Measurements from ENCODE around the gene HBD. TPM values are rescaled to one million over a fixed set of nuclear protein-coding genes. Genes with fewer than 3 reads are reported as not detected.

HBD gene
- total and polyA plus RNA-seq, 4 donors, result 0.17 to 1.2 TPM; not detected in 2

DNA sequence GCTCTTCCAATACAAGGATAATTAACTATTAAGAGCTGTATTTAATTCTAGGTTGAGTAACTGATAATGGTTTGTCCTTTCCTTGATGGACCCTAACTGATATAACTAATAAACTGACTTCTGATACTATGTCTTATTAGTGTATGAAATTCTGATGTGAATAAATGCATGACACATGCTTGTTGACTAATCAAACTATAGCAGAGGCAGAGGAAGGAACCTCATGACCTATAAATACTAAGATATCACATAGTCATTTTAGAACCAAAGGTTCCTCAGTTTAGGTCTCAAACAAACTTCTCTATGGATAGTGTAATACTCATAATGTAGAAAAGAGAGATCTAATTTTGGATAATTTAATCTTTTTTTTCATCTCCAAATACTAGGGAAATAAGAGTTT is 4.8 kb upstream of the HBD start:
- no peak overlapping the region for H3K4me3 ChIP-seq (ENCODE audit: low read depth, low read length)
- no peak for DNase-seq (ENCODE audit: low read depth in 4 of 6, low spot score in 6 of 6)
- H3K4me1 ChIP-seq (ENCODE audit: control insufficient read depth, insufficient read depth, low read length), result no peaks in the 10 kb centered on the region
- H3K27me3 ChIP-seq (ENCODE audit: control insufficient read depth, insufficient read depth, low read length), result no peaks in the 10 kb centered on the region
- no peaks in the 10 kb centered on the region for H3K9me3 ChIP-seq (ENCODE audit: control insufficient read depth, insufficient read depth, low read length)
- no peak overlapping the region for H3K27ac ChIP-seq (ENCODE audit: low read depth, low read length)
- no peaks in the 10 kb centered on the region for H3K36me3 ChIP-seq (ENCODE audit: control insufficient read depth, insufficient read depth, low read length)

DNA sequence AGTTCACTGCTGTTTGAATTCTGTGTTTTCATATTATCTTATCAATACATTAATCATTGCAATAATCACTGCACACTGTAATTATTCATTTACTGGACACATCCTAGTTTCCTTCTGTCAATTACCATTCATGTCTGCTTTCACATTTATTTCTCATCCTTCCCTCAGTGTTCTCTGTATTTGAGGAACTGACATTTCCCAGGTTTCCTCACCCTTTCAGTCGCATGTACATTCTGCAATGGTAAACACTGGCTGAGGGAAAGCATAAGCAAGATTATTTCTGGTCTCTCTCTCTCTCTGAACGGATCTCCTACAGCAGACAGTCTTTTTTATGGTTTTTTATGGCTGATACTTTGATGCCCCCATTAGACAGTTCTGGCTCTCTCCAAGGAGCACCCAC is 4.2 kb upstream of the HBD start:
- WGBS (ENCODE audit: insufficient coverage), result no CpG with 5 or more reads among the region's 2 CpGs
- no peak overlapping the region for H3K27ac ChIP-seq (ENCODE audit: low read depth, low read length)
- no peak for DNase-seq (ENCODE audit: low read depth in 4 of 6, low spot score in 6 of 6)
- no peaks in the 10 kb centered on the region for H3K27me3 ChIP-seq (ENCODE audit: control insufficient read depth, insufficient read depth, low read length)
- H3K9me3 ChIP-seq (ENCODE audit: control insufficient read depth, insufficient read depth, low read length), result no peaks in the 10 kb centered on the region
- H3K4me1 ChIP-seq (ENCODE audit: control insufficient read depth, insufficient read depth, low read length), result no peaks in the 10 kb centered on the region
- no peaks in the 10 kb centered on the region for H3K36me3 ChIP-seq (ENCODE audit: control insufficient read depth, insufficient read depth, low read length)
- no peak overlapping the region for H3K4me3 ChIP-seq (ENCODE audit: low read depth, low read length)

DNA sequence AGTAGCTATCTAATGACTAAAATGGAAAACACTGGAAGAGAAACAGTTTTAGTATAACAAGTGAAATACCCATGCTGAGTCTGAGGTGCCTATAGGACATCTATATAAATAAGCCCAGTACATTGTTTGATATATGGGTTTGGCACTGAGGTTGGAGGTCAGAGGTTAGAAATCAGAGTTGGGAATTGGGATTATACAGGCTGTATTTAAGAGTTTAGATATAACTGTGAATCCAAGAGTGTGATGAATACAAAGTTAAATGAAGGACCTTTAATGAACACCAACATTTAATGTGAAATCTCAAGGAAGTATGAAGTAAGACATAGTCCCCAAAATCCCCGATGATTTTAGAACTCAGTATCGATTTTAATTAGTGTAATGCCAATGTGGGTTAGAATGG is 3.1 kb upstream of the HBD start:
- Histone ChIP-seq H3K27me3 (ENCODE audit: control insufficient read depth, insufficient read depth, low read length) (no peaks in the 10 kb centered on the region), H3K27ac (ENCODE audit: low read depth, low read length) (no peak overlapping the region), H3K9me3 (ENCODE audit: control insufficient read depth, insufficient read depth, low read length) (no peaks in the 10 kb centered on the region), H3K4me3 (ENCODE audit: low read depth, low read length) (no peak overlapping the region), H3K36me3 (ENCODE audit: control insufficient read depth, insufficient read depth, low read length) (no peaks in the 10 kb centered on the region), H3K4me1 (ENCODE audit: control insufficient read depth, insufficient read depth, low read length) (no peaks in the 10 kb centered on the region)
- 96% methylated on average over 2 of the region's 2 CpGs for WGBS (ENCODE audit: insufficient coverage)
- DNase-seq (ENCODE audit: low read depth in 4 of 6, low spot score in 6 of 6), result no peak

DNA sequence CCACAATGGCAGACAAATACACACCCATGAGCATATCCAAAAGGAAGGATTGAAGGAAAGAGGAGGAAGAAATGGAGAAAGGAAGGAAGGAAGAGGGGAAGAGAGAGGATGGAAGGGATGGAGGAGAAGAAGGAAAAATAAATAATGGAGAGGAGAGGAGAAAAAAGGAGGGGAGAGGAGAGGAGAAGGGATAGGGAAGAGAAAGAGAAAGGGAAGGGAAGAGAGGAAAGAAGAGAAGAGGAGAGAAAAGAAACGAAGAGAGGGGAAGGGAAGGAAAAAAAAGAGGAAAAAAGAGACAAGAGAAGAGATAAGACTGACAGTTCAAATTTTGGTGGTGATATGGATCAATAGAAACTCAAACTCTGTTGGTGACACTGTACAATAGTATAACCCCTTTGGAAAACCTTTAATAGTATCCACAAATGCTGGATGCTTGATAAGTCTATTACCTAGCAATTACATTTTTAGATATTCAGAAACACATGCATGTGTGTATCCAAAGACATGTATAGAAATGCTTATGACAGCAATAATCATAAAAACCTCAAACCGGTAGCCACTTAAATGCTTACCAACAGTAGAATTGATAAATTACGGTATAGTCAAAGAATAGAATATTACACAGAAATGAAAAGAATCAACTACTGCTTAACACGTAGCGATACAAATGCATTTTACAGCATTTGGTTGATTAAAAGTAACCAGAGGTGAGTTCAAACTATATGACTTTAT is 1.2 kb upstream of the HBD start:
- DNase-seq (ENCODE audit: low read depth in 4 of 6, low spot score in 6 of 6), result no peak
- WGBS (ENCODE audit: insufficient coverage), result 83% methylated on average over 1 of the region's 5 CpGs
- Histone ChIP-seq H3K4me1 (ENCODE audit: control insufficient read depth, insufficient read depth, low read length) (no peaks in the 10 kb centered on the region), H3K27ac (ENCODE audit: low read depth, low read length) (no peak overlapping the region), H3K4me3 (ENCODE audit: low read depth, low read length) (no peak overlapping the region), H3K9me3 (ENCODE audit: control insufficient read depth, insufficient read depth, low read length) (no peaks in the 10 kb centered on the region), H3K36me3 (ENCODE audit: control insufficient read depth, insufficient read depth, low read length) (no peaks in the 10 kb centered on the region), H3K27me3 (ENCODE audit: control insufficient read depth, insufficient read depth, low read length) (no peaks in the 10 kb centered on the region)

DNA sequence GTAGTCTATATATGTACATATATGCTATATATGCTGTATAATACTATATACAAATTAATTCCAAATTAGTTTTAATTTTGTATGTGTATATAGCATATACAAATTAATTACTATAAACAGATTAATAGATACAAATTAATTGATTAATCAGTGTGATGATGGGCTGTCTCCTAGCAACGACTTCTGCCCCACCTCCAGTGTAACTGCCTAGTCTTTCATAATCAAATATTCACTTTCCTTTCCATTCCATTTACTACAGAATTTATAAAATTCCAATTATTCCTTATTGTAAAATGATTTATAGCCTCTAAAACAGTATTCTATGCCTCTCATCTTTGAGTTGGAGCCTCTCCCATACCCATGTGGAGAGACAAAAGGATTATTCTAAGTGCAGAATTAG is 976 bp downstream of the HBD start:
- Histone ChIP-seq H3K9me3 (ENCODE audit: control insufficient read depth, insufficient read depth, low read length) (no peaks in the 10 kb centered on the region), H3K36me3 (ENCODE audit: control insufficient read depth, insufficient read depth, low read length) (no peaks in the 10 kb centered on the region), H3K4me3 (ENCODE audit: low read depth, low read length) (no peak overlapping the region), H3K27ac (ENCODE audit: low read depth, low read length) (no peak overlapping the region), H3K4me1 (ENCODE audit: control insufficient read depth, insufficient read depth, low read length) (no peaks in the 10 kb centered on the region), H3K27me3 (ENCODE audit: control insufficient read depth, insufficient read depth, low read length) (no peaks in the 10 kb centered on the region)
- DNase-seq (ENCODE audit: low read depth in 4 of 6, low spot score in 6 of 6), result no peak
- no CpG with 5 or more reads among the region's 1 CpG for WGBS (ENCODE audit: insufficient coverage)

DNA sequence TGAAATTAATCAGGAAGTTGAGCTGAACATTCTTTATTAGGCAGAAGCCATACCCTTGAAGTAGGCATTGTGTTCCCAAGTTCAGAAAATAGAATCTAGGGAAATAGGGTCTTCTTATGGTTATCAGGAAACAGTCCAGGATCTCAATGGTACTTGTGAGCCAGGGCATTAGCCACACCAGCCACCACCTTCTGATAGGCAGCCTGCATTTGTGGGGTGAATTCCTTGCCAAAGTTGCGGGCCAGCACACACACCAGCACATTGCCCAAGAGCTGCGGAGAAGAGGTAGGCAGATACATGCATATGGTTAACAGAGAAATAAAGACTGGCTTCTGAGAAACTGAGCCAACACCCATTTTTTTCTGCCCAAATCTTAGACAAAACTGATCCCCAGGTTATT is 1.5 kb downstream of the HBD start:
- Histone ChIP-seq H3K4me1 (ENCODE audit: control insufficient read depth, insufficient read depth, low read length) (no peaks in the 10 kb centered on the region), H3K27ac (ENCODE audit: low read depth, low read length) (no peak overlapping the region), H3K4me3 (ENCODE audit: low read depth, low read length) (no peak overlapping the region), H3K27me3 (ENCODE audit: control insufficient read depth, insufficient read depth, low read length) (no peaks in the 10 kb centered on the region), H3K9me3 (ENCODE audit: control insufficient read depth, insufficient read depth, low read length) (no peaks in the 10 kb centered on the region), H3K36me3 (ENCODE audit: control insufficient read depth, insufficient read depth, low read length) (no peaks in the 10 kb centered on the region)
- WGBS (ENCODE audit: insufficient coverage), result no CpG with 5 or more reads among the region's 2 CpGs
- DNase-seq (ENCODE audit: low read depth in 4 of 6, low spot score in 6 of 6), result no peak

DNA sequence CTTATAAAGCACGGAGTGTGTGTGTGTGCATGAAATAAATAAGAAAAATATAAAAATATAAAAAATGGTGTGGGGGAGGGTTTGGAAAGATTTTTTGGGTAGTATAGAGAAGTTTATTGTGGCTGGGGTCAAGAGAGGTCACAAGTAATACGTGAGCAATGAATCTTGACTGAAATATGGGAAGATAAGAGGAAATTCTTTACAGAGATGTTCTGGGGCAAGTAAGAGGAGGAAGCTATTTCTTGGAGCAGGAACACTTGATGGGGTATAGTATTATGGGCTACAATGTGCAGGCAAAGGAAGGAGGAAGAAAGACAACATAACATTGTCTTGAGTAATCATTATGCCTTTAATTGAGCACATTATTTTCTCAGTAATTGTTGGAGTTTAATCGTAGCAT is 2.1 kb downstream of the HBD start:
- DNase-seq (ENCODE audit: low read depth in 4 of 6, low spot score in 6 of 6), result no peak
- Histone ChIP-seq H3K9me3 (ENCODE audit: control insufficient read depth, insufficient read depth, low read length) (no peaks in the 10 kb centered on the region), H3K4me1 (ENCODE audit: control insufficient read depth, insufficient read depth, low read length) (no peaks in the 10 kb centered on the region), H3K4me3 (ENCODE audit: low read depth, low read length) (no peak overlapping the region), H3K27me3 (ENCODE audit: control insufficient read depth, insufficient read depth, low read length) (no peaks in the 10 kb centered on the region), H3K36me3 (ENCODE audit: control insufficient read depth, insufficient read depth, low read length) (no peaks in the 10 kb centered on the region), H3K27ac (ENCODE audit: low read depth, low read length) (no peak overlapping the region)
- WGBS (ENCODE audit: insufficient coverage), result 92% methylated on average over 2 of the region's 3 CpGs

DNA sequence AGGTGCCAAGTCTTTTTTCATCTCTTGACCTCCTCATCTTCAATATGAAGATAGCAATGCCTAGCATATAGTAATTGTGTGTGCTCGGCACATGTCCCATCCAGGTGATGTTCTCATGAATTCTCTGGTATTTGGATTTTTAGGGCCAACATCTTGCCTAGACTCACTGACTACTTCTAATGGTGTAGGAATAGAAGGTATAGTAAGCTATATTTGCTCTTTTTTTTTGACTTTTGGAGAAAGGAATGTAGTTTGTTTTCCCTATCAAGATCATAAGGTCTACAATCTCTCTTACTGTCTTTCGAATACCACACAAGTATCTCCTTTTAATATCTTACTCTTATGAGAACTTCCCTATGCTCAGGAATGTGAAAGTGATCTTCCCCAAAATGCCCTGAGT is 3.2 kb downstream of the HBD start:
- WGBS (ENCODE audit: insufficient coverage), result no CpG with 5 or more reads among the region's 2 CpGs
- Histone ChIP-seq H3K4me3 (ENCODE audit: low read depth, low read length) (no peak overlapping the region), H3K27ac (ENCODE audit: low read depth, low read length) (no peak overlapping the region), H3K36me3 (ENCODE audit: control insufficient read depth, insufficient read depth, low read length) (no peaks in the 10 kb centered on the region), H3K4me1 (ENCODE audit: control insufficient read depth, insufficient read depth, low read length) (no peaks in the 10 kb centered on the region), H3K9me3 (ENCODE audit: control insufficient read depth, insufficient read depth, low read length) (no peaks in the 10 kb centered on the region), H3K27me3 (ENCODE audit: control insufficient read depth, insufficient read depth, low read length) (no peaks in the 10 kb centered on the region)
- DNase-seq (ENCODE audit: low read depth in 4 of 6, low spot score in 6 of 6), result no peak

DNA sequence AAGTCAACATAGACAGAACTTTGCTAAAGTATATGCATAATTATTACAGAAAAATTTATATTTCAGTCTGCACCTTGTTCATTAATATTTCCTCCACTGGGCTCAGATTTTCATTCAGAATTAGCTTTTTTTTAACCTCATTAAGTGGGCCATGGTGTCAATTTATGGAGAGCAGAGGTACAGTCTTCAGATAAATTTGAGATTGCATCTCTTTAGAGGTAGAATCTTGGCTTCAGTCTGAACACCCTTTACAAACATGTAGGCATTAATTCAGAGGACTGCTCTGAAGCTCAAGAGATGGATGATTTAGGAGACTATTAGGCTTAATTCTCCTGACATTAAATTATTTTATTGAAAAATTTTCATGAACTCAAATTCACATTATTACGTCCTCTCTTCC is 4.0 kb downstream of the HBD start:
- H3K4me1 ChIP-seq (ENCODE audit: control insufficient read depth, insufficient read depth, low read length), result no peaks in the 10 kb centered on the region
- no CpG with 5 or more reads among the region's 1 CpG for WGBS (ENCODE audit: insufficient coverage)
- no peak overlapping the region for H3K4me3 ChIP-seq (ENCODE audit: low read depth, low read length)
- no peaks in the 10 kb centered on the region for H3K9me3 ChIP-seq (ENCODE audit: control insufficient read depth, insufficient read depth, low read length)
- H3K27me3 ChIP-seq (ENCODE audit: control insufficient read depth, insufficient read depth, low read length), result no peaks in the 10 kb centered on the region
- H3K36me3 ChIP-seq (ENCODE audit: control insufficient read depth, insufficient read depth, low read length), result no peaks in the 10 kb centered on the region
- no peak for DNase-seq (ENCODE audit: low read depth in 4 of 6, low spot score in 6 of 6)
- no peak overlapping the region for H3K27ac ChIP-seq (ENCODE audit: low read depth, low read length)

DNA sequence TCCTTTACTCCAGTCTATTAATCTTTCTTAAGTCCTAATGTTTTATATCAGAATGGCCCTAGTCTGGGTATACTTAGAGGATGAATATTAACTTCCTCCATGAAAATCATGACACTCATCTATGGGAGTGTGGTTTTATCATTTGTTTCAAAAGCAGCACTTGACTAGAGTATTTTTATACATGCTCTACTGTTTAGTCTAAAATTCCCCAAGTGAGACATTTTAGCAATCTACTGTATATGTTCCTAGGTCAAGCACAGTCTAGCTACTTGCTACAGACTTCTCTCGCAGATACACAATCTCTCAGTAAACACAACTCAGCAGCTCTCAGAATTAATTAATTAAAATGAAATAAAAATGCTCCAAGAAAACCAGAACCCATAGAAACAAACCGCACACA is 4.5 kb downstream of the HBD start:
- no CpG with 5 or more reads among the region's 2 CpGs for WGBS (ENCODE audit: insufficient coverage)
- Histone ChIP-seq H3K27me3 (ENCODE audit: control insufficient read depth, insufficient read depth, low read length) (no peaks in the 10 kb centered on the region), H3K4me3 (ENCODE audit: low read depth, low read length) (no peak overlapping the region), H3K4me1 (ENCODE audit: control insufficient read depth, insufficient read depth, low read length) (no peaks in the 10 kb centered on the region), H3K36me3 (ENCODE audit: control insufficient read depth, insufficient read depth, low read length) (no peaks in the 10 kb centered on the region), H3K9me3 (ENCODE audit: control insufficient read depth, insufficient read depth, low read length) (no peaks in the 10 kb centered on the region), H3K27ac (ENCODE audit: low read depth, low read length) (no peak overlapping the region)
- no peak for DNase-seq (ENCODE audit: low read depth in 4 of 6, low spot score in 6 of 6)
